OCI-M2 (cell line): ENCODE data around the gene AQP3.
"Not testable (repeated sequence)": the region's sequence is repeated elsewhere in the genome, so short reads cannot be mapped to it uniquely, and the experiment has no call there.

Source experiments
- DNase-seq: peaks from one replicate; lab custom pipeline; 2025; ENCODE audit not compliant: unreplicated experiment; lab: John Stamatoyannopoulos, UW

The AQP3 gene

DNA sequence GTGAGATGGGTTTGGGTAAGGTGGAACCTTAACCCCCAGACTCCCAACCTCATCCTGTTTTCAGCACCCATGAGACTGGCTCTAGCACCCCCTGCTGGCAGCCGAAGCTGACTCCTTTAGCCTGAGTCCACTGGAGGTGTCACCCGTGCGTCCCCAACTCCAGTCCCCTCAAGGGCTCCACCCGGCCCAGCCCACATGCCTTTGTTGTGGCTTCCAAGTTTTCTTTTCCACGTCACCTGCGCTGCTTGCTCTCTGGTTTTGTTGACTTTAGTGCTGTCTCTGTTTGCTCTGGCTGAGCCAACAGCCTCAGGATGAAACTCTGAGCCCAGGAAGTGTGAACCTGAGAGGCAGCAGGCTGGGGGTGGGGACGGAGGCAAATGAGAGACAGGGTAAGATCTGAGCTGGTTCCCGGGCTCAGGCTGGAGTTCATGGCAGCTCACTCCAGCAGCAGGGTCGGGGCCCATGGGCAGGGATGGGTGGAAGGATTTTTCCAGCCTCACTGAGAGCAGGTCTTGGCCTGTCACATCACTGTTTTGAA, 31.8 kb downstream of the AQP3 start:
- no peak for DNase-seq

DNA sequence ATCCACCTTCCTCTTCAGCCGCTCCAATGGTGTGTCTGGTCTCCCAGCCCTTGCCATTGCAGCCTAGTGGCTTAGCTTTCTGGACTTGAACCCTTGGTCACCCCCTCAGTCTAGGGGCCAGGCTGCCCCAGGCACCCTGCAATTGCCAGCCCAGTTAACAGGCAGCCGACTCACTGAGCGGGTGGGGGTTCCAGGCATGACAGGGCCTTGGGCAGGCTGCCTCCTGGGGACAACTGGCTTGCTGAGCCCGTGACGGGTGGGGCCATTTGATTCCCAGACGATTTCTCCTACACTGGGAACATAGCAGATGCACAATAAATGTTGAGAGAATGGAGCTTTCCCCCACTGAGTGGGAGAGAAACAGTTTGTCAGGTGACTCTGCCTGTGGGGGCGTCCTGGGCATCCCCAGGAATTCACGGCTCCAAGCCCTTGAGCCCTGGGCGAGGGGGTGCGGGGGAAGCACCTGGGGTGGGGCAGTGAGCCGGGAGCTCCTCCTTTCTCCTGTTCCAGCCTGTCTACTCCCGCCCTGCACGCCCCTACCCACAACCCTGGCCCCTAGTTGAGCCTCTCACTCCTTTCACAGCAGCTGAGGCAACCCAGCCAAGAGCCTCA, 32.4 kb downstream of the AQP3 start:
- no peak for DNase-seq

DNA sequence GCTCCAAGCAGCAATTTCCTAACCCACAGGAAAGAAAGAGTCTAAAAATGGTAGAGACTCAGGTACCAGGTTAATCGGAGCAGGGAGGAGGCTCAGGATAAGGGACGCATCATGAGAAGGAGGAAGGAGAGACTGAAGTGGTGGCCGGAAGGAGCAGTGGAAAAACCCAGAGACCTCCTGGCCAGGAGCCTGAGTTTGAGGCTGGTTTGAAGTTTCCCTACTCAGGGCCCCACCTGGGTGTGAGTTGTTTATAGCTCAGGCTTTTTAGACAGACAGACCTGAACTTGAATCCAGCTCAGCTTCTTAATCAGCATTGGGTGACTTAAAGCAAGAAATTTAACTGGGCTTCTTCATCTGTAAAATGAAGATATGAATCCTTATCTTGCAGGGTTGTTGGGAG, 33.1 kb downstream of the AQP3 start:
- DNase-seq, result no peak

DNA sequence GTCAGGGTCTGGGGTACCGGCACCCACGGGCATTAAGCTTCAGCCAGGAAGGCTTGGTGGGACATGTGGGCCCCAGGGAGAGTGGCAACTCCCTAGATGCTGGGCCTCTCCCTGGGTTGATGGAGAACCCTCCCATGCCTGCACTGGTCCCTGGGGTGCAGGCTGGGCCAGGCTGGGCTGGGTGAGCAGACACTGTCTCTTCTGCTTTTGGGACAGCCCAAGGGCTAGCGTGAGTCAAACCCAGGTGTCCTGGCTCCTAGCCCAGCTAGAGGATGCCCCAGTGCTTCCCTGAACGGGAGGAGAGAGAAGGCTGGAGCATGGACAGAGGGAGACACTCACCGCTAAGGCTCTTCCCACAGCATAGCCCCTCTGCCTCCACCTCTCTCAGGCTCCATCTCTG, 39.3 kb downstream of the AQP3 start:
- DNase-seq, result no peak

DNA sequence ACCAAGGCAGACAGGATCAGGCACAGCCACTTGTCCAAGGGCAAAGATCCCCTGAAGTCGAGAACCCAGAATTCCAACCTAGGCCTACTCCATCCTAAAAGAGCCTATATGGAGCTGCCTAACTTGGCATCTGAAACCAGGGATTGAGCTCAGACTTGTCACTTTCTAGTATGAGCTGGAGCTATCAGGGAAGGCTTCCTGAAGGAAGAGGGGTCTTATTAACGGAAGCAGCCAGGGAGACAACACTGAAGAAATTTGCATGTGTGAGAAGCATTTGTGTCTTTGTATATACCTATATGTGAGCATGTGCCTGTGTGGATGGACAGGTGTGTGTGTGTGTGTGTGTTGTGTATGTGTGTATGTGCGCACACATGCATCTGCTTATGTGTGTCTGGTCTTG, 40.3 kb downstream of the AQP3 start:
- DNase-seq, result no peak

DNA sequence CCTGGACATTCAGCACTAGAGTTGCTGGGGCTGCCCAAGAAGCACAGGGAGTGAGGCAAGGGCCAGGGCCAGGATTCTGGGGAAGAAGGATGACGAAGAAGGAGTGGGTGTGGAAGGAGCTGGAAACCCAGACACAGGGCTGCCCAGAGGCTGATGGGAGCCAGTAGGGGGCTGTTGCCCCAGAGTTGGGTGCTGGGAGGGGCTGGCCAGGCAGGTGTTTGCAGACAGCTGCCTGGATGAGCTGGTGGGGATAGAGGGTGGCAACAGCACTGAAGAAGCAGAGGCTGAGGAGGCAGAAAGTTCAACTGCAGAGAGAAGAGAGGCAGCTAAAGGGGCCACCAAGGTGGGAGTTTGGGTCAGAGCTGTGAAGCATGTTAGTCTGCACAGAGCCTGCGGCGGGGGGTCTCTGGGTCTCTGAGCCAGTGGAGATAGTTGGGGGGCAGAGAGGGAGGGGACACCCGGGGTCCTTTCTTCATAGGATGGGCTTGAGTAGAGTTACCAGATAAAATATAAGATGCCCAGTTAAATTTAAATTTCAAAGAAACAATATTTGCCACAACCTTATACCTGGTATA, 42.5 kb downstream of the AQP3 start:
- no peak for DNase-seq

DNA sequence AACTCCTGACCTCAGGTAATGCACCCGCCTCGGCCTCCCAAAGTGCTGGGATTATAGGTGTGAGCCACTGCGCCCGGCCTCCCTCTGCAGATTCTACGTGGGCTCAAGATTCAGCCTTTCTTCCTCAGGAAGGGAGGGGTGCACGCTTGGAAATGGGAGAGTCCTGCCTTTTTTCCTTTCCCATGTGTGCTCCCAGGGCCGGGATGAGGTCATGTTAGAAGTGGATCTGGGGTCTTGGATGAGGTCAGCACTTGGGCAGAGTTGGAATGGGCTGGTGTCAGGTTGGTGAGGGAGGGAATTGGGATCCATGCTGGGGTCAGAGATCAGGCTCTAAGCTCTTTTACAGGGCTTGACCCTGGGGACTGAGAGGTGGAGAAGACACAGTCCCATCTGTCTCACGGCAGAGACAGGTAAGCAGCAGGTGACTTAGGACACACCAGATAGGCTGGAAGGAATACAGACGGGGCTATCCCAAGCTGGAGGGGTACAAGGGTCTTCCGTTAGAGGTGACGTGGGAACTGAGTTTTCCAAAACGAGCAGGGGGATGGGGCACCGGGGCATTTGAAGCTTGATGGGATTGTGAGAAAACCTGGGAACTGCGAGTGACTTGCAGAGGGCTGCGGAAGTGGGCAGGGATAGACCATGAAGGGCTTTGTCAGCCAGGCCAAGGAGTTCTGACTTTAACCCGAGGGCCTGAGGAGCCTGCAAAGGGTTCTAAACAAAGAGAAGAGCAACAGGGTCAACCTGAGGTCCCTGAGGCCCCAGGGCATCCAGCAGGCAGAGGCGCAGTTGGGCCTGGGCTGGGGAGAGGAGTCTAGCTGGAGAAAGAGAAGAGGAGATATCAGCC, 43.2 kb downstream of the AQP3 start:
- DNase-seq, result no peak

DNA sequence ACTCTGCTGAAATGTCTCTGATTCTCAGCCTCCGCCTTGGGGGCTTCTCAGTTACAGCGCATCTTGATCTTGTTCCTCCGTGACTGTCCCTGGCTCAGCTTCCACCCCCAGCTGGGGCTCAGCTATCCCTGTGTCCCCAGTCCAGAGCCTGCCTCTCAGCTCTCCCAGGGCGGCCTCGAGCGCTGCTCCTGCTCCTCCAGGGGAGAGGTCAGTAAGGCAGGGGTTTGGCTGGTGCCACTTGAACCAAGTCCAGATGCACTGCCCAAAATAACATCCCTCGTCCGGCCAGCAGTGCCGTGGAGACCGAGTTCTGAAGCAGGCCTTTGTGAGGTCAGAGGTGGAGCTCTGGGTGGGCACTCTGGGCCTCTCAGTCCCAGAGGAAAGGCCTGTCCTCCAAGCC, 45.0 kb downstream of the AQP3 start, which contains the start of gene AQP7:
Gene AQP7 (minus strand): TSS at position 198 of the 400 bp plus-strand sequence. CDS start 1,306 bp downstream, outside the sequence.
- not testable (repeated sequence) for DNase-seq

DNA sequence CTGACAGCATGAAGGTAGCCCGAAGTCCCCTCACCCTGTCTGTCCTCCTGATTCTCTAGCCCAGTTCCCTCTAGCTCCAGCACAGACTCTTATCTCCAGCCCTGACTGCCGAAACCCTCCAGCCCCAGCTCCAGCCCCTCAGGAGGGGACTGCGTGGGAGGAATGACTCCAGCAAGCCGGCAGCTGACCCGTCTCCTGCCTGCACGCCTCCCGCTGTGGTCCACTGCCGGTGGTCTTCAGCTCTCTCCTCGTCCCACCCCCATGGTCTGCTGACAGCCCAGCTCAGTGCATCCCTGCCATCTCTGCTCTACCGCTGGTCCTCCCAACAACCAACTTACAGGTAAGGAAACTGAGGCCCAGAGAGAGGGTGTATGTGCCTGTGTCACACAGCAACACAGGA, 45.6 kb downstream of the AQP3 start:
- not testable (repeated sequence) for DNase-seq

DNA sequence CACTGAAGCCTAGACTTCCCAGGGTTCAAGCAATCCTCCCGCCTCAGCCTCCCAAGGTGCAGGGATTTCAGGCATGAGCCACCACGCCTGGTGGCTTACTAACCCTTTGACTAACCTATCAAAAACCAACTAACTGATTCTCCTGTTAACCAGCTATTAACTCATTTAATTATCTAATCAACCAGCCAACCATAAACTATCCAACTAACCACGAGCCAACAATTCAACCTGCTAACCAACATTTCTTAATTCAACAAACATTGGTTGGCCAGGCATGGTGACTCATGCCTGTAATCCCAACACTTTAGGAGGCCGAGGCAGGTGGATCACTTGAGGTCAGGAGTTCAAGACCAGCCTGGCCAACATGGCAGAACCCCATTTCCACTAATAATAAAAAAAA, 48.3 kb downstream of the AQP3 start:
- DNase-seq, result not testable (repeated sequence)

DNA sequence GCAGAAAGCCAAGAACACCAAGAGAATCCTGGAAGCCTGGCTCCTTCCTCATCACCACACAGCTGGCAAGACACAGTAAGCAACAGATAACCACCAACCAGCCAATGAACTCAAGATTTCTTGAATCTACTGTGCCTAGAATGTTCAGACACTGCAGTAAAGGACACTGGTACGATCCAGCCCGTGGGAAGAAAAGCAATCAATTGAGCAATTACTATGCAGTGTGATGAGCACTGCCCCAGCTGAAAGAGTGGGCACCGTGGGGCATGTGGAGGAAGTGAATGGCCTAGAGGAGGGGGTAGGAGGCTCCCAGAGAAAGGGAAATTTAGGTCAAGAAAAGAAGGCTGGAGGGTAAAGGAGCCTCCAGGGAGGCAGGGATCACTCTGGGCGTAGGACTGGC, 49.6 kb downstream of the AQP3 start:
- DNase-seq, result not testable (repeated sequence)

DNA sequence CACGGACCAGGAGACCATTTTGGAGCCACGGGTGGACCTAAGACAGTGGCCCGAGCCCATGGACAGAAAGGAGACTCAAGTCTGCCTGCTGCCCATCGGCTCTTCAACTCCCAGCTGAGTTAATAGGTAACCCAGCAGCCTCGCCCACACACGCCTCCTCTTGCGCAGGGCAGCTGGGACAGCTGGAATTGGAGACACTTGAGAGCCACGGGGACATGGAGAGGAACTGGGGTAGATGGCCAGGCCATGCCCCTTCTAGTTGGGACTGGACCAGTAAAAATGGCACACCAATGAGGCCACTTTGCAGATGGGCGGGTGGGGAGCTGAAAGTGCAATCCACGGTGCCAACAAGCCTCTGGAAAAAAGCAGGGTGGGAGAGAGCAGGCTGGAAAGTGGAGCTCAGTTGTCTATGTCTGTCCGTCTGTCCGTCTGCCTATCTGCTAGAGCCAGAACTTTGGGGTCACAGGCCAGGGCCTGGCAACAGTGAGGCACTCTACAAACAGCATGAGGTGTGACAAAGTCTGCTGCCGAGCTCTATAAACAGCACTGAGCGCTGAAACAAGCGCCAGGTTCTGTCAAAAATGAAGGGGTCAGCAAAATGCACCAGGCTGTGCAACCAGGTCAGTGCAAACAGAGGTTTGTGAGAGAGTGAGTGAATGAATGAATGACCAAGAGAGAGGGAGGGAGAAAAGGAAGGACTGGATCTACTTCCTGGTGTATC, 52.1 kb downstream of the AQP3 start:
- DNase-seq, result not testable (repeated sequence)

DNA sequence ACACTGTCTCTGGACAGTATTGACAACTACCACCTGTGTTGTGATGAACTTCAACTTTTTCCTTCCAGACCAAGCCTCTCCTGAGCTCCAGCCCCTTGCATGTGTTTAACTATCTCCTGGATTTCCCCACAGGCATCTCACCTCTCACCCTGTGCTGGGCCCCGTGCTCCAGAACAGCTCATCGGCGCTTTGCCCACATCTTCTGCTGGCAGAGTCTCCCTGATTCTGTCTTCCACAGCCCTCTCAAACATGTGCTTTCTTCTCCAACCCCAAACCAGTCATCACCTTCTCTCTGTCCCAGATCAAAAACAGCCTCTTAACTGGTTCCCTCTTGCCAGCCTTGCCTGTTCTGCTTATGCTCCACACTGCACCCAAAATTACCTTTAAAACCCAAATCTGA, 53.4 kb downstream of the AQP3 start:
- not testable (repeated sequence) for DNase-seq

DNA sequence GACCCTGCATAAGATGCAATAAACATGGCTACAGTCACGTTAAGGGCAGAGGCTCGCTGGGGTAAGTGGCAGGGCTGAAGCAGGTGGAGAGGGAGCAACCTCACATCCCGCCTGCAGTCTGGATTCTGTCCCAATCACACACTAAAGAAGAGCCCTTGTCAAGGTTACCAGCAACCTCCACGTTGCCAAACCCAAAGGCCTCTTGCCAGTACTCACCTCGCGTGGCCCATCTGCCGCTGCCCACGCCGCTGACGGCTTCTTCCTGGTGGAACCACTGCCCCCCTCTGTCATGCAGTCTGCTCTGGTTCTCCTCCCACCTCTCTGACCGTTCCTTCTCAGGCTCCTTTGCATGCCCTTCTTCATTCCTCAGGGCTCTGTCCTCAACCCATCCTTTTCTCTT, 53.8 kb downstream of the AQP3 start:
- no peak for DNase-seq

DNA sequence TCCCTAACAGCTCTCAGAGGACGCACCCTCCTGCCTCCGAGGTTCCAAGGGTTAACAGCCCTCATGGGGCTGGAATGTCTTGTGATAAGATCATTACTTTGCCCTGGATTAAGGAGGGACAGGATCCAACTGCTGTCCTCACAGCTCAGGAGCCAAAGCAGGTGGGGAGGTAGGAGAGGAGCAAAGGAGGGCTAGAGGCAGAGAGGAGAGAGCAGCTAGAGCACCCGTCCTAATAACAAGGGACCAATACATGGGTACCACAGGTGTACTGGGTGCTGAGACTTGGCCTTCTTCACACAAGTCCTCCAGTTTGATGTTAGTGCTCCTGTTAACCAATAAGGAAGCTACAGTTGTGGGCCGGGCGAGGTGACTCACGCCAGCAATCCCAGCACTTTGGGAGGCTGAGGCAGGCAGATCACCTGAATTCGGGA, 54.8 kb downstream of the AQP3 start:
- DNase-seq, result not testable (repeated sequence)
